GM19328 (cell line): ENCODE measurements around the gene ST3GAL3.
"Not testable (repeated sequence)": the region's sequence is repeated elsewhere in the genome, so short reads cannot be mapped to it uniquely, and the experiment has no call there.

Experiments
- ATAC-seq: cut with Tn5 transposase; IDR thresholded peaks from one replicate; pipeline ENCODE4 v1.9.1; 2021; ENCODE audit warnings: mild to moderate bottlenecking, moderate library complexity; ENCODE audit not compliant: unreplicated experiment

ST3GAL3 gene

GRCh38 chr1:43754892-43755291, 47.6 kb downstream of the ST3GAL3 start:
- no peak for ATAC-seq

- ATAC-seq, result no peak
These were observed 50.2 kb downstream of the ST3GAL3 start for GRCh38 chr1:43757343-43758053.

GRCh38 chr1:43760745-43761317, 53.5 kb downstream of the ST3GAL3 start:
- no peak for ATAC-seq

GRCh38 chr1:43763497-43763973, 56.2 kb downstream of the ST3GAL3 start:
- ATAC-seq, result no peak

GRCh38 chr1:43764581-43764980, 57.2 kb downstream of the ST3GAL3 start:
- no peak for ATAC-seq

GRCh38 chr1:43766086-43766784, 58.9 kb downstream of the ST3GAL3 start:
- ATAC-seq, result no peak

- ATAC-seq, result no peak
These were observed 59.6 kb downstream of the ST3GAL3 start for GRCh38 chr1:43766818-43767525.

- ATAC-seq, result no peak
These were observed 60.8 kb downstream of the ST3GAL3 start for GRCh38 chr1:43768168-43768567.

- no peak for ATAC-seq
These were observed 62.1 kb downstream of the ST3GAL3 start for GRCh38 chr1:43769350-43769908.

- no peak for ATAC-seq
These were observed 62.8 kb downstream of the ST3GAL3 start for GRCh38 chr1:43770111-43770510.

- ATAC-seq, result no peak
These were observed 65.6 kb downstream of the ST3GAL3 start for GRCh38 chr1:43772978-43773377.

GRCh38 chr1:43773821-43774220, 66.5 kb downstream of the ST3GAL3 start:
- ATAC-seq, result no peak

- ATAC-seq, result no peak
These were observed 67.0 kb downstream of the ST3GAL3 start for GRCh38 chr1:43774359-43774758.

- no peak for ATAC-seq
These were observed 68.9 kb downstream of the ST3GAL3 start for GRCh38 chr1:43776043-43776761.

GRCh38 chr1:43777916-43778315, 70.6 kb downstream of the ST3GAL3 start:
- ATAC-seq, result not testable (repeated sequence)

- ATAC-seq, result no peak
These were observed 71.9 kb downstream of the ST3GAL3 start for GRCh38 chr1:43779266-43779665.

GRCh38 chr1:43779805-43780403, 72.6 kb downstream of the ST3GAL3 start:
- no peak for ATAC-seq

GRCh38 chr1:43781574-43781973, 74.2 kb downstream of the ST3GAL3 start:
- no peak for ATAC-seq

GRCh38 chr1:43783096-43783670, 75.8 kb downstream of the ST3GAL3 start:
- ATAC-seq, result no peak
